IPS DF 6.9 (cell line): ENCODE measurements around the gene HOXC12.

Experiments
- DNase-seq: peaks from one replicate; pipeline ENCODE4 v3.0.0-alpha.2; 2013; ENCODE audit warnings: low read depth, low spot score
- H3K27ac ChIP-seq: one replicate; pipeline ENCODE4 v1.5.1; 2013; ENCODE audit warnings: low read length, control low read depth
- H3K27me3 ChIP-seq: 2 replicates; pipeline ENCODE4 v1.6.1; 2013; ENCODE audit warnings: mild to moderate bottlenecking, low read length; ENCODE audit not compliant: control insufficient read depth, insufficient read depth
- H3K36me3 ChIP-seq: 2 replicates; pipeline ENCODE4 v1.6.1; 2013; ENCODE audit warnings: low read length; ENCODE audit not compliant: control insufficient read depth, insufficient read depth
- H3K4me1 ChIP-seq: 2 replicates; pipeline ENCODE4 v1.6.1; 2013; ENCODE audit warnings: low read length; ENCODE audit not compliant: control insufficient read depth, insufficient read depth
- H3K4me3 ChIP-seq: 2 replicates; pipeline ENCODE4 v1.5.1; 2013; ENCODE audit warnings: mild to moderate bottlenecking, low read length
- H3K9me3 ChIP-seq: 2 replicates; pipeline ENCODE4 v1.6.1; 2013; ENCODE audit warnings: low read length, inconsistent platforms; ENCODE audit not compliant: control insufficient read depth, insufficient read depth
- WGBS: extraction: QIAGEN DNeasy Blood & Tissue Kit; methylation state at CpG from one replicate; pipeline ENCODE4 v1.1.7; 2013; ENCODE audit warnings: mixed read lengths, missing lambda C conversion rate; ENCODE audit not compliant: insufficient read length, insufficient coverage; 5-methylcytosine and 5-hydroxymethylcytosine counted together

HOXC12 gene

DNA sequence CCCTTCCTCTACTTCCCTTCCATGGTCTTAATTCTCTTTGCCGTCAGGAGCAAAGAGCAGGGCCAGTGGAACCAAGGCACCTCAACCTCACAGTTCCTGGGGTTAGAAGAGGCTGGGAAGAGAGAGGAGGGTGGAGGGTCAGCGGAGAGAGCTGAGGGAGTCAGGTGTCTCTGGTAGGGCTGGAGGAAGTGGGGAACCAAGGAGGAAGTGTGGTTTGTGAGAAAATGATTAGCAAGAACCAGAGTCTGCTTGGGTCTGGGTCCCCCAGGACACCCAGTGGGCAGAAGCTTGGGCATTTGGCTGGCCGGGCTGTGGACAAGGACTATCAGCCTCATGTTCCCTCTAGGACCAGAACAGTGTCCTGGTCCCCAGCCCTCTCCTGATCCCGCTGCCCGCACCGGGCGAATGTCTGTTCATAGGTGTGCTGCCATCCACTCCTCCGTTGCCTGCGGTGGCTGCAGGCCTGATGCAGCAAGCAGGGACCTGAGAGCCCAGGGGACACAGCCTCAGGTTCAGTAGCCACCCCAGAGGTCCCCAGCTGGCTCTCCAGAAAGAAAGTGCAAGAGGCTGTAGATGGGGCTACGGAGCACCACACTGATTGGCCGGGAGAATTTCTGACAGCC, 2.3 kb downstream of the HOXC12 start:
- Histone ChIP-seq H3K4me3 (no peak overlapping the region), H3K9me3 (no peaks in the 10 kb centered on the region), H3K27ac (no peak overlapping the region), H3K4me1 (peaks cover 7% of the 10 kb centered on the region; the same call in 1 of the 2 replicates), H3K27me3 (peaks cover 97% of the 10 kb centered on the region), H3K36me3 (no peaks in the 10 kb centered on the region)
- no peak for DNase-seq
- no CpG with 5 or more reads among the region's 11 CpGs for WGBS

DNA sequence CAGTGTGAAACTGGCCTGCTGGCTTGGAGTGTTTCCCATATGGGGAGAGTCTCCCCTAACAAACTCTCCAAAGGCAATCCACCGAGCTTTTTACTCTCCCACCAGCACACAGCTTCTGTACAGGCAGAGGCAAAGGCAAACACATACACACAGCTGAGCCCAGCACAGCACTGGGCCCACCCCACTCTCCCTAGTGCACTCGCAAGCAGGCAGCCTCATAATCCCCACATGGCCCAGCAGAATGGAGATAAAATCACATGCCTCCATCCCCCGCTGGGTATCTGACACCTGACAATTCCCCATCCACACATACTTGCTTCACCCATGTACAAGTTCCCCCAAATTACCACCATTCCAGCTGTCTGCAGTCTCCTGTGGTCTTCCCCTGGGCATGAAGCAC, 3.4 kb downstream of the HOXC12 start:
- Histone ChIP-seq H3K4me3 (no peak overlapping the region), H3K4me1 (peaks cover 7% of the 10 kb centered on the region; the same call in 1 of the 2 replicates), H3K9me3 (no peaks in the 10 kb centered on the region), H3K27ac (no peak overlapping the region), H3K27me3 (peaks cover 97% of the 10 kb centered on the region), H3K36me3 (no peaks in the 10 kb centered on the region)
- WGBS: no CpG with 5 or more reads among the region's 3 CpGs
- DNase-seq: no peak

DNA sequence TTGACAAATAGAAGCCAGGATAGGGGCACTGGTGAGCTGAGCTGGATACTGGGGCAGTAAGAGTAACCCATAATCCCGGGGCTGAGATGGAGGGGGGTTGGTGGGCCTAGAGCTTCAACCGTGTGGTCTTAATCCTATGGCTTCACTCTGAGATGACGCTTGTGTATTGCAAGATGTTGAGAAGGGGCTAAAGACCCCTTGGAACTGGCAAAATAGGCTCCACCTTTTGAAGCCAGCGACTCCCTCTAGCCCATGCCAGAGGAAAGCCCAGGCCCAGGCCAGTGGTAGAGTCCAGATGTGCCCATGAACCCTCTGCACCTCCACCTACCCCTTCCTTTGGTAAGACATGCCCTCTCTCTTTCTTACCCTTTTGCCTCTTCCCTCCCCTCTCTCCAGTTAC, 4.6 kb downstream of the HOXC12 start:
- no peak for DNase-seq
- H3K4me3 ChIP-seq: no peak overlapping the region
- WGBS: no CpG with 5 or more reads among the region's 4 CpGs
- H3K27me3 ChIP-seq: peaks cover 98% of the 10 kb centered on the region
- no peaks in the 10 kb centered on the region for H3K9me3 ChIP-seq
- H3K4me1 ChIP-seq: peaks cover 7% of the 10 kb centered on the region; the same call in 1 of the 2 replicates
- H3K36me3 ChIP-seq: no peaks in the 10 kb centered on the region
- no peak overlapping the region for H3K27ac ChIP-seq

DNA sequence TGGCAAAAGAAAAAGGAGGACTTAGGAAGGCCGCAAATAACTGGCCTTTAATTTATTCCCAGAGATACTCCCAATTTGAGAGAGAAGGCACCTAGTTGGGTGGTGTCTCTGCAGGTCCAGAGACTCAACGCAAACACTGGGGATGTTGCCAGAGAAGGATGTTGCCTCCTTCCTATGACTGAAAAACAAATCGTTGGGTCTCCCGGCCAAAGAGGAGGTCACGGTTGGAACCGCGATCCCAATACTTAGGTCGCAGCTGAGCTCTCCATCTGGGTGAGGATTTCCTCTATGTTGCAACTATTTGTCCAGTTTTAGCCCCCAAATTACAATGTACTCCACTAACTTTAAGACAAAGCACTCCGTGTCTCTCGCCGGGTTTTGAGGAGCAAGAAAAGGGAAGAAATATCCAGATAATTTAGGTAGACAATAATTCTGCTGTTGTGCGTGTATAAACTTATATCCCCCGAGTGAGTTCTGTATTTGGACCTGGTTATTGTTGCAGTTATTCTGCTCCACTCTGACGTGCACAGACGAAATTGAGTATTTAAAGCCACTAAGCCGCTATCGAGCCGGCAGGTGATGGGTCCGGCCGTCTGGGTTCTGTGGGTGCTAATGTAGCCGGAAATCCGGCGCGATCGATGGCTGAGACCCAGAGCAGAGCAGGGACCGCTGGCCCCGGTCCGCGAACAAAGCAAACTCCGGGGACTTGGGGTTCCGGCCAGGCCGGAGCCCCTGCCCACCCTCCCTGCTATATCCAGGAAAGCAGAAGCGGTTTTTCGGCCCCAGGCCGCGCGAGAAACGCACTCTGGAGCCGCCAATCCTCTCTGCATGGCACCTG, 5.7 kb downstream of the HOXC12 start:
- Histone ChIP-seq H3K4me1 (peaks cover 5% of the 10 kb centered on the region; the same call in 1 of the 2 replicates), H3K9me3 (no peaks in the 10 kb centered on the region), H3K27ac (no peak overlapping the region), H3K4me3 (no peak overlapping the region), H3K27me3 (peaks cover 99% of the 10 kb centered on the region), H3K36me3 (no peaks in the 10 kb centered on the region)
- DNase-seq: no peak
- no CpG with 5 or more reads among the region's 39 CpGs for WGBS

DNA sequence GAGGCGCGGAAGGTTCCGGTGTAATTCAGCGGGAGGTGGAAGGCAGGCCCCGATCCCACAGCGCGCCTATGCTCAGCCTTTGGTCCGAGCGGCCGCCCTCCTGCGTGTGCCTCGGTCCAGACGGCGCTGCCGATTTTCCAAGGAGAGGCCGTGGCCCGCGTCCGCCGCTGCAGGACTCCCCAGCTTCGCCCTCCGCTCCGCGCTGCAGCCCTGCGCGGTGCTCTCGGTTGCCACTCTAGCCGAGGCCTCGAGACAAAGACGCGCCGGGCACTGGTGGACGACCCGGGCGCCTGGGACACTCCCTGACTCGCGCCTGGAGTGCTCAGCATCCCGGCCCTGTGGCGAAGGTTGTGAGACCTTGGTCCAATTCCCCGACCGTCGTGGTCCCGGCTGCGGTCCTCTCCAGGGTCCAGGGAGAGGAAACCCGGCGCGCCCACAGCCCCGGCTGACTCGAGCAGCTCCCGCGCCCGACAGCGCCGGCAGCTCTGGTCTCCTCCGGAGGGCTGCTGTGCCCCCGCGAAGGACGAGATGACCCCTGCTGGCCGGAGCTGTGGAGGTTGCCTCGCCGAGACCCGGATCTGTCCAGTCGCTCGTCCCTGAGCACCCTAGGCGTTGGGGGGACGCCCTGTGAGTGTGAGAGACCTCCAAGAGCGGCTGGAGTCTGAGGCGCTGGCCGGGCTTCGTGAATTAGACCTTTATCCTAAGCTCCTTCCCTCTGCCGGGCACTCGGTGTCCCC, 6.5 kb downstream of the HOXC12 start:
- no peak overlapping the region for H3K4me3 ChIP-seq
- H3K27me3 ChIP-seq: peaks cover 93% of the 10 kb centered on the region
- peaks cover 5% of the 10 kb centered on the region; the same call in 1 of the 2 replicates for H3K4me1 ChIP-seq
- H3K27ac ChIP-seq: no peak overlapping the region
- H3K36me3 ChIP-seq: no peaks in the 10 kb centered on the region
- DNase-seq: no peak
- no peaks in the 10 kb centered on the region for H3K9me3 ChIP-seq
- no CpG with 5 or more reads among the region's 72 CpGs for WGBS

DNA sequence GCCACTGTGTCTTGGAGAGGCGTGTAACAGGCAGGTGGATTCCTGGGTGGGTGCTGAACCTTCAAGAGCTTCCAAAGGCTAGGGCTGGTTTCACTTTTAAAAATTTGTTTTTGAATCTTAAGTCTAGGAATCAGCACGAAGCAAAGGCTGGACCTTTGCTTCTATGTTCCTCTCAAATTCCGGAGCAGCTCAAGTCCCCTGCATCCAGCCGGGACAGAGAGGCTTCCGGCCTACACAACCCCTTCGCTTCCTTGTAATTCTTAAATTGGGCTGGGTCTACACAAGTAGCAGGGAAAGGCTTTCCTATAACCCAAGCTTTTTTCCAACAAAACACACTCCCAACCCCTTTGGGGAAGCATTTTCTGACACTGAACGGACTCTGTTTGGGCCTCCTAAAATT, 8.3 kb downstream of the HOXC12 start:
- Histone ChIP-seq H3K9me3 (no peaks in the 10 kb centered on the region), H3K4me3 (no peak overlapping the region), H3K27ac (no peak overlapping the region), H3K4me1 (peaks cover 5% of the 10 kb centered on the region; the same call in 1 of the 2 replicates), H3K36me3 (no peaks in the 10 kb centered on the region), H3K27me3 (peaks cover 93% of the 10 kb centered on the region)
- no CpG with 5 or more reads among the region's 7 CpGs for WGBS
- DNase-seq: no peak

DNA sequence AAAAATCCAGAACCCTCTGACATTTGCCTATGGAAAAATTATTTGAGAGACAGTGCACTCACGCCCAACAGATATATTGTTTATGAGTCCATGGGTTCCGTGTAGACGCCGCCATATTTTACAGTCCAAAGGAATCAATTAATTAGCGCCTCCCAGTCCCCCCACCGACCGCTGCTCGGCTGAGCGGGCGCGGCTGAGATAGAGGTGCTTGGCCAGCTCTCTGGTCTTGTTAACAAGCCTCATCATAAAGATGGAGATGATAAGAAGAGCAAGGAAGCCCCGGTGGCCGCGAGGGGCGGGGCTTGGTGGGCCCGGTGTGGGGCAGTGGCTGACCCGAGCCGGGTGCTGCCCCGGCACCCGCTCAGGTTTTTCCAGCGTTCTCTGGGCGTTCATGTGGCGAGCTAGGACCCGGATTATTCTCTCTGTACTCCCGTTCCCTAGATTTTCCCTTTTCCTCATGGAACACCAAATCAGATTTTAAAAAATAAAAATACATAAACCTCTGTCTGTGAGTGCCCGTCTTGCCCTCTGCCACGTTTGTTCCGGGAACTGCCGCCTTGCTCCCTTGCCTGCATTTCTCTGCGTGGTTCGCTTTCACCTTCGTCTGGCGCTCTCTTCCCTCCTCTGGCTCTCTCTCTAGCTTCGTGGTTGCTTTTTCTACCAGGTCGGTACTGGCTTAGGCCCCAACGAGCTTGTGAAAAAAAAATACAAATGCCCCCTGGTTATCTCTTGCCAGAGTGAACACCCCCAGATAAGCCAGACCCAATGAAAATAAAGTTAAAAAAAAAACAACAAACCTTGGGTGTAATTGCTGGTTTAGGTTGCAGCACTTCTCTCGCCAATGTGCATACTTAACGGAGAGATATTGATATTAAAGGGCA, 9.0 kb downstream of the HOXC12 start:
- WGBS: no CpG with 5 or more reads among the region's 38 CpGs
- Histone ChIP-seq H3K27me3 (peaks cover 93% of the 10 kb centered on the region), H3K27ac (no peak overlapping the region)

DNA sequence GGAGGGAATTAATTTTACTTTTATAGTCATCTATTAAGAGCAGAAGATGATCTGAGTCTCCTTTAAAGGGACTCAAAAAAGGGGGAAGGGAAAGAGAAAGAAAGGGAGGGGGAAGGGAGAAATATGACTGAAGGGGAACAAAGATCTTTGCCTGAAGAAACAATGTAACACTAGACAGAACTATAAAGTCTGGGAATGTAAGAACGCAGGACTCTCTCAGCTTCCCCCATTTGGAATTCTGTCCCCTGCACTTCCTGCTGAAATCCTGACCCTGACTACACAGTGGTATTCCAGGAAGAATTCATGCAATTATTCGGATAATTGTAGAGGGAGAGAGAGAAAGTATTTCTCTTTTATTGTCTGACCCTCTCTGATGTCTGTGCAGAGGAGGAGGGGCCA, 9.6 kb downstream of the HOXC12 start:
- no peak overlapping the region for H3K27ac ChIP-seq
- H3K27me3 ChIP-seq: peaks cover 94% of the 10 kb centered on the region
- no CpG with 5 or more reads among the region's 2 CpGs for WGBS

More for the DNA sequence above, 9.0 kb downstream of the HOXC12 start:
- peaks cover 5% of the 10 kb centered on the region; the same call in 1 of the 2 replicates for H3K4me1 ChIP-seq
- no peak for DNase-seq
- no peaks in the 10 kb centered on the region for H3K36me3 ChIP-seq
- H3K9me3 ChIP-seq: no peaks in the 10 kb centered on the region
- no peak overlapping the region for H3K4me3 ChIP-seq

DNA sequence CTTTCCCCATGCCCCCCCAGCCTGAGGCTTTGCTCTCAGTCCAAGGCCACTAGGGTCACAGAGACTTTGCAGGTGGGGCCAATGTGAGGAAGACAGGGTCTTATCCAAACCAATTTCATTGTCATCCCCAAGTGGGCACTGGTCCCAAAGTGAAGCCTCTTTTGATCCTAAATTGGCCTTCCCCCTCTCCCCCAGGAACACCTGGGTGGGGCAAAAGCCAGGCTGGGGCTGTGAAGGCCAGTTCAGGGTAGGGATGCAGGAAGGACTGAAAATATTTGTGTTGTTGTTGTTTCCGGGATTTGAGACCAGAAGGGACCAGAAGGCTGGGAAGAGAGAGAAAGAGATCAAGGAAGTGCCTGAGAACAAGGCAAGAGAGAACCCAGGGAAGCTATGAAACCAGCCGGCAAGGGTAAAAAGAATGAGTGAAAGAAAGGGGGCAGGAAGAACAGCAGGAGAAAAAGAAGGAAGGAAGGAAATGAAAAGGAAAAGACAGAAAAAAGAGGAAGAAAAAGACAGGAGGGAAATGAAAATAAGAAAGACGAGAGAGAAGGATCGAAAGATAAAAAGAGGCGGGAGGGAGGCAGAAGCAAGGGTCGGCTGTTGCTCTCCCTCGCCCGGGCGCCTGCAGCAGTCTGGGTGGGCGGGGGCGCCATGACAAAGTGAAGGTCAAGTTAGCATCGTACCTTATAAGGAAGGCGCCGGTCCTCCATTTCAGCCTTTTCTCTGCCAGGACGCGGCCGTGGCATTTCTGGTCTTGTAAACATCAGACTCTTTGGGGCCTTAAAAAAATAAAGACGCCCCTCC, 10.8 kb downstream of the HOXC12 start:
- DNase-seq: no peak
- H3K4me1 ChIP-seq: peaks cover 5% of the 10 kb centered on the region; the same call in 1 of the 2 replicates
- H3K4me3 ChIP-seq: no peak overlapping the region
- H3K9me3 ChIP-seq: no peaks in the 10 kb centered on the region
- H3K27me3 ChIP-seq: peaks cover 94% of the 10 kb centered on the region
- H3K27ac ChIP-seq: no peak overlapping the region
- WGBS: no CpG with 5 or more reads among the region's 18 CpGs
- no peaks in the 10 kb centered on the region for H3K36me3 ChIP-seq

More for the DNA sequence above, 9.6 kb downstream of the HOXC12 start:
- Histone ChIP-seq H3K4me3 (no peak overlapping the region), H3K9me3 (no peaks in the 10 kb centered on the region), H3K4me1 (peaks cover 5% of the 10 kb centered on the region; the same call in 1 of the 2 replicates), H3K36me3 (no peaks in the 10 kb centered on the region)
- no peak for DNase-seq
